IMR-90 (cell line): ENCODE data around the gene SCGB1A1. TPM values are rescaled to one million over a fixed set of nuclear protein-coding genes. Genes with fewer than 3 reads are reported as not detected.
A peak's percentile ranks its signal among the peaks of the same experiment; 100 is the strongest.

ENCODE experiments used
- ATAC-seq: fragments of 200-7000 bp; cut with Tn5 transposase; 2 replicates; pipeline ENCODE4 v1.9.1; 2020; ENCODE audit warnings: low read depth, mild to moderate bottlenecking, moderate library complexity
- BruUV-seq: library from RNA; stranded (reverse); fragments of 400-500 nt; replicated peaks from 2 replicates; lab custom pipeline; 2021; lab: Mats Ljungman, UMichigan
- CTCF ChIA-PET: fragments of 300-600 bp; formaldehyde crosslinking; extraction: SDS; loops from one replicate; lab custom pipeline; 2021; ENCODE audit warnings: antibody characterized with exemption; lab: Yijun Ruan, JAX
- POLR2A ChIA-PET: fragments of 300-600 bp; sonication (Branson Sonifier 250); formaldehyde crosslinking; loops from one replicate; lab custom pipeline; 2022; ENCODE audit warnings: antibody characterized with exemption; ENCODE audit not compliant: unreplicated experiment; lab: Charles Lee
- DNase-seq: peaks from one replicate; pipeline ENCODE4 v3.0.0; 2013
- H2AFZ ChIP-seq: replicated peaks from 2 replicates; pipeline ENCODE3; 2013; ENCODE audit warnings: low read length, mild to moderate bottlenecking; ENCODE audit not compliant: poor library complexity
- H2AK5ac ChIP-seq: 2 replicates; pipeline ENCODE4 v1.6.1; 2013; ENCODE audit warnings: low read depth, low read length, inconsistent platforms
- H2AK9ac ChIP-seq: replicated peaks from 2 replicates; pipeline ENCODE3; 2013; ENCODE audit warnings: mild to moderate bottlenecking, low read depth, low read length, moderate library complexity; ENCODE audit not compliant: poor library complexity
- H2BK120ac ChIP-seq: 2 replicates; pipeline ENCODE4 v1.6.1; 2013; ENCODE audit warnings: low read depth, low read length, inconsistent platforms
- H2BK15ac ChIP-seq: 3 replicates; pipeline ENCODE4 v1.6.1; 2013; ENCODE audit warnings: low read depth, low read length, inconsistent platforms
- H2BK20ac ChIP-seq: 2 replicates; pipeline ENCODE4 v1.6.1; 2013; ENCODE audit warnings: low read depth, mild to moderate bottlenecking, inconsistent platforms, low read length, moderate library complexity
- H2BK5ac ChIP-seq: 2 replicates; pipeline ENCODE4 v1.6.1; 2013; ENCODE audit warnings: mild to moderate bottlenecking, low read depth, low read length, inconsistent platforms; ENCODE audit not compliant: poor library complexity, severe bottlenecking
- H3K14ac ChIP-seq: replicated peaks from 2 replicates; pipeline ENCODE4 v1.6.1; 2013; ENCODE audit warnings: low read depth, low read length, inconsistent platforms
- H3K18ac ChIP-seq: 2 replicates; pipeline ENCODE4 v1.6.1; 2013; ENCODE audit warnings: low read depth, low read length, control low read depth
- H3K23ac ChIP-seq: 2 replicates; pipeline ENCODE4 v1.6.1; 2013; ENCODE audit warnings: low read depth, low read length, inconsistent platforms
- H3K27ac ChIP-seq: 2 replicates; pipeline ENCODE4 v1.5.1; 2013; ENCODE audit warnings: mild to moderate bottlenecking, control low read depth, low read length; ENCODE audit not compliant: insufficient read depth
- H3K27me3 ChIP-seq: 2 replicates; pipeline ENCODE4 v1.6.1; 2013; ENCODE audit warnings: low read length; ENCODE audit not compliant: control insufficient read depth, insufficient read depth
- H3K36me3 ChIP-seq: 2 replicates; pipeline ENCODE4 v1.6.1; 2013; ENCODE audit warnings: low read length, mixed read lengths; ENCODE audit not compliant: control insufficient read depth, insufficient read depth
- H3K4ac ChIP-seq: 2 replicates; pipeline ENCODE4 v1.6.1; 2013; ENCODE audit warnings: low read depth, low read length, inconsistent platforms
- H3K4me1 ChIP-seq: 2 replicates; pipeline ENCODE4 v1.6.1; 2013; ENCODE audit warnings: low read length, mixed read lengths; ENCODE audit not compliant: control insufficient read depth, insufficient read depth
- H3K4me2 ChIP-seq: 2 replicates; pipeline ENCODE4 v1.6.1; 2013; ENCODE audit warnings: low read depth, mild to moderate bottlenecking, control low read depth, low read length, moderate library complexity
- H3K4me3 ChIP-seq: 2 replicates; pipeline ENCODE4 v1.5.1; 2013; ENCODE audit warnings: low read depth, mild to moderate bottlenecking, control low read depth, low read length, moderate library complexity; ENCODE audit not compliant: insufficient read depth
- H3K56ac ChIP-seq: 2 replicates; pipeline ENCODE4 v1.6.1; 2013; ENCODE audit warnings: low read length, inconsistent platforms; ENCODE audit not compliant: insufficient read depth; ENCODE audit errors: extremely low read depth
- H3K79me1 ChIP-seq, 2 experiments: 2 replicates each; pipeline ENCODE4 v1.6.1; 2013; ENCODE audit warnings: low read length in 2 of 2, inconsistent platforms in 1 of 2, low read depth in 1 of 2
- H3K9ac ChIP-seq: 2 replicates; pipeline ENCODE4 v1.6.1; 2013; ENCODE audit warnings: low read depth, low read length, control low read depth
- H3K9me1 ChIP-seq: 2 replicates; pipeline ENCODE4 v1.6.1; 2013; ENCODE audit warnings: low read length, inconsistent platforms; ENCODE audit not compliant: insufficient read depth
- H3K9me3 ChIP-seq: 2 replicates; pipeline ENCODE4 v1.6.1; 2013; ENCODE audit warnings: low read length; ENCODE audit not compliant: control insufficient read depth, insufficient read depth
- H4K20me1 ChIP-seq: 2 replicates; pipeline ENCODE4 v1.6.1; 2013; ENCODE audit warnings: low read length, inconsistent platforms; ENCODE audit not compliant: insufficient read depth
- H4K5ac ChIP-seq: 2 replicates; pipeline ENCODE4 v1.6.1; 2013; ENCODE audit warnings: mild to moderate bottlenecking, low read depth, low read length, control low read depth
- H4K8ac ChIP-seq, 2 experiments: 2 replicates each; pipeline ENCODE4 v1.6.1; 2013; ENCODE audit warnings: low read depth in 2 of 2, low read length in 2 of 2, control low read depth in 1 of 2, inconsistent platforms in 1 of 2
- H4K91ac ChIP-seq: 2 replicates; pipeline ENCODE4 v1.6.1; 2013; ENCODE audit warnings: low read depth, low read length, inconsistent platforms; ENCODE audit not compliant: insufficient read depth
- CEBPB ChIP-seq: IDR thresholded peaks from 2 replicates; pipeline ENCODE4 v1.6.1; 2012; ENCODE audit warnings: low read depth, low read length, improper control_type of control experiment
- RFX5 ChIP-seq: IDR thresholded peaks from 2 replicates; pipeline ENCODE4 v1.8.0; 2012; ENCODE audit warnings: low read depth, mild to moderate bottlenecking, low read length, moderate library complexity
- WGBS, 2 experiments: methylation state at CpG; one replicate each; pipeline versions ENCODE4 v1.1.5 to v1.1.7; 2013; ENCODE audit warnings: missing lambda C conversion rate in 2 of 2; ENCODE audit not compliant: insufficient read length in 1 of 2; ENCODE audit errors: extremely low coverage in 2 of 2; 5-methylcytosine and 5-hydroxymethylcytosine counted together
- dilution Hi-C: fragments of 300-500 bp; cut with HindIII; formaldehyde crosslinking; loops from one replicate; pipeline ENCODE4 v1.14.3; 2018; ENCODE audit warnings: low sequenced_read_pairs; ENCODE audit not compliant: unreplicated experiment
- in situ Hi-C: fragments of 300-500 bp; cut with MboI; formaldehyde crosslinking; loops from 3 replicates; pipeline ENCODE4 v1.14.3; 2019; ENCODE audit warnings: low sequenced_read_pairs, inconsistent platforms, mixed read lengths
- intact Hi-C: fragments of 100-400 bp; cut with micrococcal nuclease; formaldehyde crosslinking; loops from 2 replicates; pipeline ENCODE4 v1.10.0; 2022
- polyA plus RNA-seq, 3 experiments: library from polyadenylated mRNA; depleted of rRNA; stranded (reverse); fragments of >200 nt; gene quantifications; 2 replicates each; pipeline ENCODE4 v1.2.3, GENCODE V29; 2012; ENCODE audit warnings: low replicate concordance in 1 of 3
- total RNA-seq: library from RNA; depleted of rRNA; stranded (reverse); fragments of >200 nt; gene quantifications from 2 replicates; pipeline ENCODE4 v1.2.3, GENCODE V29; 2012
- TF ChIP-seq, protein P1 (sequence below): fragments of 150-350 bp; IDR thresholded peaks from 2 replicates; pipeline ENCODE4 v1.6.1; 2016; ENCODE audit warnings: low read depth, mild to moderate bottlenecking, low read length, moderate library complexity, borderline replicate concordance

SCGB1A1 gene
- total and polyA plus RNA-seq, 2 of the 4 experiments (the other 2 are of a cell fraction), result not detected

DNA sequence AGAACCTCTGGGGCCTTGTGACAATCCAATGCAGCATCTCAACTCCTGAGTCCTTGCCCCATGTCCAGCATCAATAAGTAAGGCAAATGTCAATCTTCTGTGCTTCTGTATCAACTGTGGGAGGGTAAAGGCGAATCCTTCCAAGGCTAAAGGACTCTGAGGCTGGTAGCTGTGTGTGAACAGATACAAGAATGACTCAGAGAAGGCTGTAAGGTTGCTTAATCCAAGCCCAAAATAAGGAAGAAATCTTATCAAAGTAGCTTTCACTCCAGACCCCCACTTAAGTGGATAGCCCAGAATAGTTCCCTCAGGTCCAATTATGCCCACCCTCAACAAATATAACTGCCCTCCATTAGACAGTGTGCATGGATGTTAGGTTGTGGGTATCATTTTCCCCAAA, 28.1 kb upstream of the SCGB1A1 start:
- Histone ChIP-seq H4K5ac (no peak overlapping the region), H4K20me1 (no peaks in the 10 kb centered on the region), H3K18ac (no peak overlapping the region), H2BK5ac (no peak overlapping the region), H3K27ac (no peak overlapping the region), H2AK9ac (no peak overlapping the region), H2BK15ac (no peak overlapping the region), H3K23ac (no peak overlapping the region), H3K9me3 (no peaks in the 10 kb centered on the region), H3K14ac (no peak overlapping the region), H2BK20ac (no peak overlapping the region), H3K4me3 (no peak overlapping the region), H4K91ac (no peak overlapping the region), H2AFZ (no peak overlapping the region), H3K4ac (no peak overlapping the region), H4K8ac (no peak overlapping the region), H2BK120ac (no peak overlapping the region), H2AK5ac (no peak overlapping the region), H3K9me1 (no peaks in the 10 kb centered on the region), H3K9ac (no peak overlapping the region), H3K56ac (no peak overlapping the region), H3K4me1 (peaks cover 10% of the 10 kb centered on the region; the same call in 1 of the 2 replicates), H3K27me3 (peaks cover 13% of the 10 kb centered on the region), H3K36me3 (no peaks in the 10 kb centered on the region), H3K79me1 (no peaks in the 10 kb centered on the region; a peak in 1 of 4 replicates), H3K4me2 (no peak overlapping the region)
- DNase-seq (peak; percentile 19), ATAC-seq (no peak)
- TF ChIP-seq, protein P1, sequence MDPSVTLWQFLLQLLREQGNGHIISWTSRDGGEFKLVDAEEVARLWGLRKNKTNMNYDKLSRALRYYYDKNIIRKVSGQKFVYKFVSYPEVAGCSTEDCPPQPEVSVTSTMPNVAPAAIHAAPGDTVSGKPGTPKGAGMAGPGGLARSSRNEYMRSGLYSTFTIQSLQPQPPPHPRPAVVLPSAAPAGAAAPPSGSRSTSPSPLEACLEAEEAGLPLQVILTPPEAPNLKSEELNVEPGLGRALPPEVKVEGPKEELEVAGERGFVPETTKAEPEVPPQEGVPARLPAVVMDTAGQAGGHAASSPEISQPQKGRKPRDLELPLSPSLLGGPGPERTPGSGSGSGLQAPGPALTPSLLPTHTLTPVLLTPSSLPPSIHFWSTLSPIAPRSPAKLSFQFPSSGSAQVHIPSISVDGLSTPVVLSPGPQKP, result no peak
- TF ChIP-seq RFX5 (no peak), CEBPB (peak; percentile 76)
- BruUV-seq, result no TSS peak
- ChIA-PET POLR2A (interaction anchor here (0.5 to 0.6 kb wide), 3 partner anchors 36 to 396 kb away, joined by 3 to 6 read pairs (median 5); partner anchors contain the start of gene B3GAT3), CTCF (interaction anchor here (0.5 to 0.6 kb wide), 2 partner anchors 267 to 460 kb away, joined by 5 to 6 read pairs; no protein-coding TSS in a partner anchor)
- in situ Hi-C loops, result loop anchor here (10.0 to 25.0 kb wide), 2 partner anchors 304 to 472 kb away; no protein-coding TSS in a partner anchor
- intact Hi-C loops, result no loop called here
- dilution Hi-C loops, result no loop called here
- no CpG with 5 or more reads among the region's 1 CpG for WGBS, 2 experiments
